ENCODE measurements around the gene E2F1.
"Not testable (repeated sequence)": the region's sequence is repeated elsewhere in the genome, so short reads cannot be mapped to it uniquely, and the experiment has no call there.

E2F1 gene

GRCh38 chr20:33710681-33711445, 24.7 kb upstream of the E2F1 start:
- DNase-seq (ENCODE audit: low spot score): no peak

DNA sequence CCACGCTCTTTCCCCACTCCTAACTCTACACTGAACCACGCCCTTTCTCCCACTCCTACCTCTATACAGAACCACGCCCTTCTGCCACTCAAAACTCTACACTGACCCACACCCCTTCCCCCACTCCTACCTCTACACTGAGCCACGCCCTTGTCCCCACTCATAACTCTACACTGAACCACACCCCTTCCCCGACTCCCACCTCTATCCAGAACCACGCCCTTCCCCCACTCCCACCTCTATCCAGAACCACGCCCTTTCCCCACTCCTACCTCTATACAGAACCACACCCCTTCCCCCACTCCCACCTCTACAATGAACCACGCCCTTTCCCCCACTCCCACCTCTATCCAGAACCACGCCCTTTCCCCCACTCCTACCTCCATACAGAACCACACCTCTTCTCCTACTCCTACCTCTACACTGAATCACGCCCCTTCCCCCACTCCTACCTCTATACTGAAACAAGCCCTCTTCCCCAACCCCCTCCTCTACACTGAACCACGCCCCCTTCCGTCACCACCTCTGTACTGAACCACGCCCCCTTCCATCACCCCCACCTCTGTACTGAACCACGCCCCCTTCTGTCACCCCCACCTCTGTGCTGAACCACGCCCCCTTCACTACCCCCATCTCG, 23.8 kb upstream of the E2F1 start:
- DNase-seq (ENCODE audit: low spot score): no peak

GRCh38 chr20:33709398-33709797, 23.2 kb upstream of the E2F1 start:
- no peak for DNase-seq (ENCODE audit: low spot score)

GRCh38 chr20:33707668-33708067, 21.5 kb upstream of the E2F1 start:
- no peak for DNase-seq (ENCODE audit: low spot score)

DNA sequence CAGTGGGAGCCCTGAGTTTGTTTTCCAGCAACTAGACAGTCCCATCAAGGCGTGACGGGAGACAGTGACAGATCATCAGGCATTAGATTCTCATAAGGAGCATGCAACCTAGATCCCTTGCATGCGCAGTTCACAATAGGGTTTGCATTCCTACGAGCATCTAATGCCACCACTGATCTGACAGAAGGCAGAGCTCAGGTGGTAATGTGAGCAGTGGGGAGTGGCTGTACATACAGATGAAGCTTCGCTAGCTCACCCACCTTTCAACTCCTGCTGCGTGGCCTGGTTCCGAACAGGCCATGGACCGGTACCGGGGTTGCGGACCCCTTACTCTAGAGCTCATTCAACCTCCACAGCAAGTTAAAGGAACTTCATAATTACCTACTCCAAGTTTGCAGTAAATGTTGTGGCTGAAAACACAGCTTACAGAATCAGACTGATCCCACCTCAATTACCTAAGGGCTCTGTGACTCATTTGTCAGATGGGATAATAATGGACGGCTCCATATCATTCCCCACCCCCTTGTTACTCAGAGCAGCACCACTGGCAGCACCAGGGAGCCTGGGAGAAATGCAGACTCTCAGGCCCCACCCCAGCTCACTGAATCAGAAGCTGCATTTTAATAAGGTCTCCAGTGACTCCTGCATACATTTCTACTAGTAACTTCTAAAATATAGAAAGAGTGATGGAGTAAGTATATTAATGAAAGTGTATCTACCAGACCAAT, 18.2 kb upstream of the E2F1 start:
- DNase-seq (ENCODE audit: low spot score): no peak

DNA sequence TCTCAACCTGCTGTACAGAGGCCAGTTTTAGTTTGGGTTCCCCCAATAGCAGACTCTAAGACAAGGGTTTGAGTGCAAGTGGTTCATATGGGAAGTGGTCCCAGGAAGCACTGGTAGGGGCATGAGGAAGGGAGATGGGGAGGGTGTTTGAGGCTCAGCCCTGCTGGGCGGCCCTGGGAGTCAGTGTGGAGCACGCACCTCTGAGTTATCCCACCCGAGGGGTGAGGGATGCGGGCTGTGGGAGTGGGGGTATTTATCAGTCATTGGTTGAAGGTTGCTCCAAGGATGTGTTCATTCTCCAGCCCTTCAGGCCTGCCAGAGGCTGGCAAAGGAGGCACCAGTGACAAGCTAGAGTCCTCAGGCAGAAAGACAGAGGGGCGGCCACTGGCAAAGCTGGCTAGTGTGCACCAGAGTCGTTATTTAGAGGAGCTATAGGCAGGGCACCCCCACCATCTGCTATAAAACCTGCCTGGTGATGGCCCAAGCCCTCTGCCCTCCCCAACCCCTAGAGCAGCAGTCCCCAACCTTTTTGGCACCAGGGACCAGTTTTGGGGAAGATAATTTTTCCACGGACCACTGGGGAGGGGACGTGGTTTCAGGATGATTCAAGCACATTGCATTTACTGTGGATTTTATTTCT, 17.4 kb upstream of the E2F1 start:
- DNase-seq (ENCODE audit: low spot score): no peak

- no peak for DNase-seq (ENCODE audit: low spot score)
Observed at GRCh38 chr20:33702861-33703260, 16.7 kb upstream of the E2F1 start.

- no peak for DNase-seq (ENCODE audit: low spot score)
Observed at GRCh38 chr20:33701629-33702450, 15.7 kb upstream of the E2F1 start.

GRCh38 chr20:33700696-33701441, 14.7 kb upstream of the E2F1 start:
- not testable (repeated sequence) for DNase-seq (ENCODE audit: low spot score)

DNA sequence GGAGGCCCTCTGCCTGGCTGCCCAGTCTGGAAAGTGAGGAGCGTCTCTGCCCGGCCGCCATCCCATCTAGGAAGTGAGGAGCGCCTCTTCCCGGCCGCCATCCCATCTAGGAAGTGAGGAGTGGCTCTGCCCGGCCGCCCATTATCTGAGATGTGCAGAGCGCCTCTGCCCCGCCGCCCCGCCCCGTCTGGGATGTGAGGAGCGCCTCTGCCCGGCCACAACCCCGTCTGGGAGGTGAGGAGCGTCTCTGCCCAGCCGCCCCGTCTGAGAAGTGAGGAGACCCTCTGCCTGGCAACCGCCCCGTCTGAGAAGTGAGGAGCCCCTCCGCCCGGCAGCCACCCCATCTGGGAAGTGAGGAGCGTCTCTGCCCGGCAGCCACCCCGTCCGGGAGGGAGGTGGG, 12.8 kb upstream of the E2F1 start:
- DNase-seq (ENCODE audit: low spot score): not testable (repeated sequence)

DNA sequence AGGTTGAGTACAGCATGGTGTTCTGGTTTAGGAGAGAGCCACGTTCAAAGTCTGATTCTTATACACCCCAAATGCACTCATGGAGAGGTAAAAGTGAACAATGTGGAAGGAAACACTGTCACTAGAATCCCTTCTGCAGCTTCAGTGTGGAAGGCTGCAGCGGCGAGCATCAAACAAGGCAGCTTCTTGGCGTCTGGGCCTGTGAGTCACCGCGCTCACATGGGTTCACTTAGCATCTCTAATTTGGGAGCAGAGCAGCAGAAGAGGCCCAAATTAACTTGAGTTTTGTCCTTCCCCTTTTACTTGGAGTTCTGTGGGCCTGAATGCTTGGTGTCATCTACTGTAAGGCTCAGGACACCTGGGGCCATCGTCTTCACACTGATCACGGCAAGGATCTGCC, 10.9 kb upstream of the E2F1 start:
- DNase-seq (ENCODE audit: low spot score): no peak

- DNase-seq (ENCODE audit: low spot score): no peak
Observed at GRCh38 chr20:33696448-33696847, 10.3 kb upstream of the E2F1 start.

- no peak for DNase-seq (ENCODE audit: low spot score)
Observed at GRCh38 chr20:33694639-33695012, 8.4 kb upstream of the E2F1 start.

DNA sequence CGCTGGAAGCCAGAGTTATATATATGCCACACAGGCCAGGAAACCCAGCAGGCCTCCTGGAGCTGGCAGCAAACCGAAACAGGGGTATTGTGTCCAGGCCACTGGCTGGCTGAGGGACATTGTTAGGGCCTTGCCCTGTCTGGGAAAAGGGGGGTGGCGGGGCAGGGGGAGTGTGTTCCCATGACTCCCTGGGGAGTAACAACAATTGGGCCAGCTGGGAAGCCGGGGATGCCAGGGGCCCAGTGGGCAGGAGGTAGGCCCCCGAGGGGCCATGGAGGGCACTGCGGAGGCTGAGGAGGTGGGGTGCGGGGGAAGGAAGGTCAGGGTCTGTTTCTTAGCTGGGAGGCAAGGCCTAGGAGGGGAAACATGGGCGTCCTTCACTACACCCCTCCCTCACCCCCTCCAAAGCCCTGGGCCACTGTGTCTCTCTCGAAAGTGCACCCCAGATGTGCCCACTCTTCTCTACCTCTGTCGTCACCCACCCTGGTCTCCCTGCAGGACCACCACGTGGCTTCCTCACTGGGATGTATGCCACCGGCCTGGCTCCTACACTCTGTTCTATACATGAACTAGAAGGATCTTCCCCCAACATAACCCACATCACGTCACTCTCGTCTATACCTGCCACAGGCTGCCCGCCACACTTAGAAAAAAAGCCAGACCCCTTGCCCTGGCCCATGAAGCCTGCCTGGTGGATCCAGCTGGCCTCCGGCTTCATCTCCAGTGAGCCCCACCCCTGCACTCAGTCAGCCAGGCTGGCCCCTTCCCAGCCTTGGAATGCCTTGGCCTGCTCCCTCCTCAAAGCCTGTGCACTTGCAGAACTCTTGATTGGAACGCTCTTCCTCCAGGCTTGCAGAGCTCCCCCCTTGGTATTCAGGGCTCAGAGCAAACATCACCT, 7.8 kb upstream of the E2F1 start:
- no peak for DNase-seq (ENCODE audit: low spot score)

DNA sequence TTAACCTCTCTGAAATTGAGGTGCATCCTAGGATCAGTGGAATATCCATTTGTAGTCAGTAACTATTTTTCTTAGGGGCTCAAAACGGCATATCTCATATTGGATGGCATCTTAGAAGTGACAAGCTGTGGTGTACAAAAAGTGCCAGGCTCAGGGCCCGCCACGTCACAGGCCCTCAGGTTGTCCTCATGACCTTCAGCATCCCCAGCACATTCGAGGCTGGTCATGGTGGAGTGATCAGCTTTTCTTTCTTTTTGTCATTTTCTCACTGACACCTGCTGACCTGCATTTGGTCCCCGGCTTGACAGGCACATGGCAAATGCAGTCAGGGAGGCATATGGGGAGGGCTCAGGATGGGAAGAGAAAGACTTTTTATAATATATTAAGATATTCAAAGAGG, 7.1 kb upstream of the E2F1 start:
- no peak for DNase-seq (ENCODE audit: low spot score)

GRCh38 chr20:33689973-33690372, 3.8 kb upstream of the E2F1 start:
- DNase-seq (ENCODE audit: low spot score): no peak

- DNase-seq (ENCODE audit: low spot score): no peak
Observed at GRCh38 chr20:33689493-33689892, 3.3 kb upstream of the E2F1 start.

GRCh38 chr20:33688938-33689424, 2.8 kb upstream of the E2F1 start:
- DNase-seq (ENCODE audit: low spot score): no peak

DNA sequence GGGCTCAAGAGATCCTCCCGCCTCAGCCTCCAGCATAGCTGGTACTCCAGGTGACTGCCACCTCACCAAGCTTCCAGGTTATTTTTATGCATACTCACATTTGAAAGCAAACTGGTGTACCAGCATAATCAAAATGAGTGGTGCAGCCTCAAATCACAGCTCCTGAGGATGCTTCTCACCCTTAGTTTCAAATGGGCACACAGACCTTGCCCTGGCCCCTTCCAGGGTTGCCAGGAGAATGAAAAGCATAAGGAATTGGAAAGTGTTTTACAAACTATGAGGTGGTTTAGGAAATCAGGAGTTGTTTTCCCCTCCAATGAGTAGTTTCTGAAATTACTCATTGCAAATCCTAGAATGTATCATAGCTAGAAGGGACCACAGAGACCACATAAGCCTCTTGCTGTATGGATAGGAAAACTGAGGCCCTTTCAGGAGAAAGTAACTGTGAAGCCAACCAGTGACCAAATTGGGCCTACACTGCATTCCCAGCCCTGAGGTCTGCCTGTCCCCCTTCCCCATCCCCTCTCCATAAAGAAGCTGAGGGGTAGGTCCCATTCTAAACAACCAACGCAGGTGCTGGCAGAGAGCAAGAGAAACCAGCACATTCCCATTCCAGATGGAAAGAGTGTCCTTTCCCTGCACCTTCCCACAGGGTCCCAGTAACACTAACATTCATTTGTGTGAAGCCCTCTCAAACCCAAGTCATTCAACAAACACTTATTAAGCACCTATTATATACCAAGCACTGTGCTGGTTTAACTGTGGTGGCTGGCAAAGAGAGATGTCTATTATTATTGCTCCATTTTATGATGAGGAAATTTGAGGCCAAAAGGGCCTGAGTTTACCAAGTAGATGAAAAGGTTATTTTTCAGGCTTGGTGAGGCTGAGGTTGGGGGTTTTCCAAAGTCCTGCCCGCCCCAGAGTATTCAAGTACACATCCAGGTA, 2.1 kb upstream of the E2F1 start:
- DNase-seq (ENCODE audit: low spot score): no peak
